ENCODE results near the gene PTGDR.

Gene PTGDR

GRCh38 chr14:52227619-52228222, 39.8 kb upstream of the PTGDR start:
- H4K12ac ChIP-seq (ENCODE audit: low read depth, low read length) = no peak overlapping the region
- H3K4me1 ChIP-seq (ENCODE audit: control insufficient read depth in 1 of 2, insufficient read depth in 2 of 2, low read length in 2 of 2) = no peaks in the 10 kb centered on the region
- no peak overlapping the region for H3K18ac ChIP-seq (ENCODE audit: low read length)
- no peak overlapping the region for H3K4me2 ChIP-seq (ENCODE audit: low read length)
- no peak overlapping the region for H2AFZ ChIP-seq (ENCODE audit: insufficient read depth, low read length, poor library complexity)
- no peak overlapping the region for H2BK120ac ChIP-seq (ENCODE audit: insufficient read depth, low read length, poor library complexity)
- no CpG with 5 or more reads among the region's 7 CpGs for WGBS (ENCODE audit: extremely low coverage, insufficient coverage, insufficient read length)
- H3K9me3 ChIP-seq (ENCODE audit: insufficient read depth, low read depth, low read length) = no peaks in the 10 kb centered on the region
- H3K36me3 ChIP-seq (ENCODE audit: control insufficient read depth in 1 of 2, insufficient read depth in 2 of 2, low read length in 2 of 2) = no peaks in the 10 kb centered on the region
- no peak overlapping the region for H3K4ac ChIP-seq (ENCODE audit: low read depth, low read length)
- H3K4me3 ChIP-seq (ENCODE audit: low read depth, low read length) = no peak overlapping the region
- no peak overlapping the region for H4K91ac ChIP-seq (ENCODE audit: low read depth, low read length)
- H3K27ac ChIP-seq (ENCODE audit: low read depth, low read length) = no peak overlapping the region
- no peak overlapping the region for H2BK12ac ChIP-seq (ENCODE audit: low read length)
- no peak overlapping the region for H3K23ac ChIP-seq (ENCODE audit: low read length)
- no peak overlapping the region for H3K9ac ChIP-seq (ENCODE audit: low read length)
- H3K14ac ChIP-seq (ENCODE audit: low read length) = no peak overlapping the region
- H3K79me2 ChIP-seq (ENCODE audit: control insufficient read depth, insufficient read depth, low read length, poor library complexity) = no peaks in the 10 kb centered on the region
- no peaks in the 10 kb centered on the region for H3K27me3 ChIP-seq (ENCODE audit: insufficient read depth, low read length)
- DNase-seq = no peak
- no peak overlapping the region for H4K8ac ChIP-seq (ENCODE audit: low read depth, low read length)
- H3K79me1 ChIP-seq (ENCODE audit: low read length) = no peaks in the 10 kb centered on the region
- H2BK5ac ChIP-seq (ENCODE audit: low read depth, low read length, poor library complexity) = no peak overlapping the region
- no peak overlapping the region for H2AK5ac ChIP-seq (ENCODE audit: low read length)

DNA sequence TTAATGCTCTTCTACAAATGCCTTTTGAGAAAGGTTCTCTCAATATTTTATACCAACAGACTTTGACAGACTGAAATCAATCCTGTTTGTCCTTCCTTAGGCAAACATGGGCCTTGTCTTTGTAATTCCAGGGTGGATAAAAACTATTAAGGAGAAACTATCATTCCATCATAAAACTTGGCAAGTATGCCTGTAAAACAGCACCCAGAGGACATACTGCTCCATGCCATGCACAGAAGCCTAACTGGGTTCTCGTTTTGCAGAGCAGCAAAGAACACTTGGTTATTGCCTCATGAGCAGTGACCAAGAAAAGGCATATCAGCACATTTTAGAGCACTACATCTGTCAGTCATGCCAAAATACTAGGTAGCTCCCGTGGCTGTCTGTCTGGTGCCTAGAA, 33.8 kb upstream of the PTGDR start:
- H3K18ac ChIP-seq (ENCODE audit: low read length) = no peak overlapping the region

GRCh38 chr14:52235434-52235833, 32.1 kb upstream of the PTGDR start:
- Histone ChIP-seq H3K9ac (ENCODE audit: low read length) (no peak overlapping the region), H2BK12ac (ENCODE audit: low read length) (no peak overlapping the region), H2AK5ac (ENCODE audit: low read length) (no peak overlapping the region), H4K12ac (ENCODE audit: low read depth, low read length) (no peak overlapping the region), H3K27ac (ENCODE audit: low read depth, low read length) (no peak overlapping the region), H2BK120ac (ENCODE audit: insufficient read depth, low read length, poor library complexity) (no peak overlapping the region), H4K91ac (ENCODE audit: low read depth, low read length) (no peak overlapping the region), H3K4me3 (ENCODE audit: low read depth, low read length) (no peak overlapping the region), H3K23ac (ENCODE audit: low read length) (no peak overlapping the region), H3K79me1 (ENCODE audit: low read length) (no peaks in the 10 kb centered on the region), H3K9me3 (ENCODE audit: insufficient read depth, low read depth, low read length) (no peaks in the 10 kb centered on the region), H4K8ac (ENCODE audit: low read depth, low read length) (no peak overlapping the region), H3K79me2 (ENCODE audit: control insufficient read depth, insufficient read depth, low read length, poor library complexity) (no peaks in the 10 kb centered on the region), H3K4me2 (ENCODE audit: low read length) (no peak overlapping the region), H2AFZ (ENCODE audit: insufficient read depth, low read length, poor library complexity) (no peak overlapping the region), H3K14ac (ENCODE audit: low read length) (no peak overlapping the region), H3K4ac (ENCODE audit: low read depth, low read length) (no peak overlapping the region), H3K27me3 (ENCODE audit: insufficient read depth, low read length) (no peaks in the 10 kb centered on the region), H3K4me1 (ENCODE audit: control insufficient read depth in 1 of 2, insufficient read depth in 2 of 2, low read length in 2 of 2) (no peaks in the 10 kb centered on the region), H3K36me3 (ENCODE audit: control insufficient read depth in 1 of 2, insufficient read depth in 2 of 2, low read length in 2 of 2) (no peaks in the 10 kb centered on the region), H2BK5ac (ENCODE audit: low read depth, low read length, poor library complexity) (no peak overlapping the region), H3K18ac (ENCODE audit: low read length) (no peak overlapping the region)
- WGBS (ENCODE audit: extremely low coverage, insufficient coverage, insufficient read length) = no CpG with 5 or more reads among the region's 2 CpGs
- DNase-seq = no peak

More for the DNA sequence above, 33.8 kb upstream of the PTGDR start:
- no peak overlapping the region for H3K4me3 ChIP-seq (ENCODE audit: low read depth, low read length)
- H3K79me1 ChIP-seq (ENCODE audit: low read length) = no peaks in the 10 kb centered on the region
- H3K36me3 ChIP-seq (ENCODE audit: control insufficient read depth in 1 of 2, insufficient read depth in 2 of 2, low read length in 2 of 2) = no peaks in the 10 kb centered on the region
- H2BK120ac ChIP-seq (ENCODE audit: insufficient read depth, low read length, poor library complexity) = no peak overlapping the region
- H3K14ac ChIP-seq (ENCODE audit: low read length) = no peak overlapping the region
- H4K8ac ChIP-seq (ENCODE audit: low read depth, low read length) = no peak overlapping the region
- no peak overlapping the region for H2AFZ ChIP-seq (ENCODE audit: insufficient read depth, low read length, poor library complexity)
- no peak overlapping the region for H3K27ac ChIP-seq (ENCODE audit: low read depth, low read length)
- no peak overlapping the region for H2AK5ac ChIP-seq (ENCODE audit: low read length)
- WGBS (ENCODE audit: extremely low coverage, insufficient coverage, insufficient read length) = no CpG with 5 or more reads among the region's 2 CpGs
- H3K27me3 ChIP-seq (ENCODE audit: insufficient read depth, low read length) = no peaks in the 10 kb centered on the region
- no peak overlapping the region for H3K4me2 ChIP-seq (ENCODE audit: low read length)
- no peak overlapping the region for H2BK5ac ChIP-seq (ENCODE audit: low read depth, low read length, poor library complexity)
- H3K23ac ChIP-seq (ENCODE audit: low read length) = no peak overlapping the region
- H3K79me2 ChIP-seq (ENCODE audit: control insufficient read depth, insufficient read depth, low read length, poor library complexity) = no peaks in the 10 kb centered on the region
- no peak overlapping the region for H3K9ac ChIP-seq (ENCODE audit: low read length)
- H3K9me3 ChIP-seq (ENCODE audit: insufficient read depth, low read depth, low read length) = no peaks in the 10 kb centered on the region
- DNase-seq = no peak
- H4K12ac ChIP-seq (ENCODE audit: low read depth, low read length) = no peak overlapping the region
- H3K4ac ChIP-seq (ENCODE audit: low read depth, low read length) = no peak overlapping the region
- no peak overlapping the region for H2BK12ac ChIP-seq (ENCODE audit: low read length)
- H3K4me1 ChIP-seq (ENCODE audit: control insufficient read depth in 1 of 2, insufficient read depth in 2 of 2, low read length in 2 of 2) = no peaks in the 10 kb centered on the region
- H4K91ac ChIP-seq (ENCODE audit: low read depth, low read length) = no peak overlapping the region

DNA sequence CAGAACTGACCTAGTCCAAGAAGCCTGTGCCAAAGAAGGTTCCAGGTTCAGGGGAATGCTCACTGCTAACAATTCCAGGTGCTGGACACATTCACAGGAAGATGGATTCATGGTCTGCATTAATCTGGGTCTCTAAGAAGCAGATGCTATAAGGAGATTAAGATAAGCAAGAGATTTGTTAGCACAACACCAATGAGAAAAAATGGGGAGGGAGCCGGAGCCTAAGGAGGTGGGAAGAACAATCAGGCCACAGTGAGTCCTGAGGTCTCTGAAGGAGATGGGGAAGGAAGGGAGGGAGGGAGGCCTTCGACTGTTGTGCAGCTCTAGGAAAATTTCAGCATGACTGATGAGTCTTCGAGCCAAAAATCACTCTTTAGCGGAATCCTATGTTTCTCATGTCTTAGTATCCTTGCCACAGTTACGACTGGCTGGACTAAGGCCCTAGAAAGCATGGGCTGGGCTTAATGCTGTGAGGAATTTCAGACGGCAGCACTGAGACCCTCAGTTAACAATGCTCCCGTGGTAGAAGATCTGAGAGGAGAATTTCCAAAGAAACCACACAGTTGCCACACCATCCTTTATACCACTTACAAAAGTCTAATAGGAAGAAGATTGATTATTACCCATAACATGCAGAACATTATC, 31.5 kb upstream of the PTGDR start:
- Histone ChIP-seq H2BK120ac (ENCODE audit: insufficient read depth, low read length, poor library complexity) (no peak overlapping the region), H3K4me1 (ENCODE audit: control insufficient read depth in 1 of 2, insufficient read depth in 2 of 2, low read length in 2 of 2) (no peaks in the 10 kb centered on the region), H3K27ac (ENCODE audit: low read depth, low read length) (no peak overlapping the region), H3K23ac (ENCODE audit: low read length) (no peak overlapping the region), H2BK12ac (ENCODE audit: low read length) (no peak overlapping the region), H3K79me1 (ENCODE audit: low read length) (no peaks in the 10 kb centered on the region), H4K8ac (ENCODE audit: low read depth, low read length) (no peak overlapping the region), H3K4me3 (ENCODE audit: low read depth, low read length) (no peak overlapping the region), H2BK5ac (ENCODE audit: low read depth, low read length, poor library complexity) (no peak overlapping the region), H3K27me3 (ENCODE audit: insufficient read depth, low read length) (no peaks in the 10 kb centered on the region), H3K4me2 (ENCODE audit: low read length) (no peak overlapping the region), H3K9ac (ENCODE audit: low read length) (no peak overlapping the region), H3K14ac (ENCODE audit: low read length) (no peak overlapping the region), H3K9me3 (ENCODE audit: insufficient read depth, low read depth, low read length) (no peaks in the 10 kb centered on the region), H3K79me2 (ENCODE audit: control insufficient read depth, insufficient read depth, low read length, poor library complexity) (no peaks in the 10 kb centered on the region), H3K36me3 (ENCODE audit: control insufficient read depth in 1 of 2, insufficient read depth in 2 of 2, low read length in 2 of 2) (no peaks in the 10 kb centered on the region), H3K18ac (ENCODE audit: low read length) (no peak overlapping the region), H2AK5ac (ENCODE audit: low read length) (no peak overlapping the region), H4K91ac (ENCODE audit: low read depth, low read length) (no peak overlapping the region), H3K4ac (ENCODE audit: low read depth, low read length) (no peak overlapping the region), H2AFZ (ENCODE audit: insufficient read depth, low read length, poor library complexity) (no peak overlapping the region), H4K12ac (ENCODE audit: low read depth, low read length) (no peak overlapping the region)
- no peak for DNase-seq
- no CpG with 5 or more reads among the region's 7 CpGs for WGBS (ENCODE audit: extremely low coverage, insufficient coverage, insufficient read length)
